HL-60 (cell line): ENCODE data around the gene RDH16.

Experiments used
- DNase-seq, 2 experiments: peaks; one replicate each; pipeline ENCODE4 v3.0.0-alpha.2; 2010 to 2020; ENCODE audit warnings: low read depth in 1 of 2, low spot score in 1 of 2
- H3K27ac ChIP-seq: fragments of 250-450 bp; sonication (Bioruptor Pico); replicated peaks from 2 replicates; pipeline ENCODE4 v1.5.1; 2020; ENCODE audit warnings: mild to moderate bottlenecking, moderate library complexity
- H3K27me3 ChIP-seq: fragments of 250-450 bp; sonication (Bioruptor Pico); 2 replicates; pipeline ENCODE4 v1.5.1; 2021; ENCODE audit warnings: mild to moderate bottlenecking, moderate library complexity; ENCODE audit not compliant: insufficient read depth, poor library complexity, severe bottlenecking
- H3K4me3 ChIP-seq: replicated peaks from 2 replicates; pipeline ENCODE4 v1.5.1; 2011; ENCODE audit warnings: mild to moderate bottlenecking, control low read depth, low read length; ENCODE audit not compliant: insufficient read depth
- GABPA ChIP-seq: IDR thresholded peaks from 2 replicates; pipeline ENCODE4 v1.6.1; 2012; ENCODE audit warnings: low read depth
- POLR2AphosphoS5 ChIP-seq: IDR thresholded peaks from 2 replicates; pipeline ENCODE4 v1.6.1; 2012; ENCODE audit warnings: low read depth
- SPI1 ChIP-seq: IDR thresholded peaks from 2 replicates; pipeline ENCODE4 v1.6.1; 2012; ENCODE audit warnings: low read depth, mild to moderate bottlenecking, borderline replicate concordance
- long read RNA-seq: library from polyadenylated mRNA; unstranded; transcript quantifications from one replicate; pipeline ENCODE4 v2.0.0, GENCODE V29; 2020
- TF ChIP-seq, protein P1 (sequence below): IDR thresholded peaks from 2 replicates; pipeline ENCODE4 v1.6.1; 2012; ENCODE audit warnings: low read depth; ENCODE audit not compliant: insufficient replicate concordance
- TF ChIP-seq, protein P2 (sequence below): IDR thresholded peaks from one replicate; pipeline ENCODE4 v1.5.1; 2011; ENCODE audit warnings: low read length, control low read depth, inconsistent platforms; ENCODE audit not compliant: insufficient read depth

The RDH16 gene, protein sequence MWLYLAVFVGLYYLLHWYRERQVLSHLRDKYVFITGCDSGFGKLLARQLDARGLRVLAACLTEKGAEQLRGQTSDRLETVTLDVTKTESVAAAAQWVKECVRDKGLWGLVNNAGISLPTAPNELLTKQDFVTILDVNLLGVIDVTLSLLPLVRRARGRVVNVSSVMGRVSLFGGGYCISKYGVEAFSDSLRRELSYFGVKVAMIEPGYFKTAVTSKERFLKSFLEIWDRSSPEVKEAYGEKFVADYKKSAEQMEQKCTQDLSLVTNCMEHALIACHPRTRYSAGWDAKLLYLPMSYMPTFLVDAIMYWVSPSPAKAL
- long read RNA-seq = 0 reads

DNA sequence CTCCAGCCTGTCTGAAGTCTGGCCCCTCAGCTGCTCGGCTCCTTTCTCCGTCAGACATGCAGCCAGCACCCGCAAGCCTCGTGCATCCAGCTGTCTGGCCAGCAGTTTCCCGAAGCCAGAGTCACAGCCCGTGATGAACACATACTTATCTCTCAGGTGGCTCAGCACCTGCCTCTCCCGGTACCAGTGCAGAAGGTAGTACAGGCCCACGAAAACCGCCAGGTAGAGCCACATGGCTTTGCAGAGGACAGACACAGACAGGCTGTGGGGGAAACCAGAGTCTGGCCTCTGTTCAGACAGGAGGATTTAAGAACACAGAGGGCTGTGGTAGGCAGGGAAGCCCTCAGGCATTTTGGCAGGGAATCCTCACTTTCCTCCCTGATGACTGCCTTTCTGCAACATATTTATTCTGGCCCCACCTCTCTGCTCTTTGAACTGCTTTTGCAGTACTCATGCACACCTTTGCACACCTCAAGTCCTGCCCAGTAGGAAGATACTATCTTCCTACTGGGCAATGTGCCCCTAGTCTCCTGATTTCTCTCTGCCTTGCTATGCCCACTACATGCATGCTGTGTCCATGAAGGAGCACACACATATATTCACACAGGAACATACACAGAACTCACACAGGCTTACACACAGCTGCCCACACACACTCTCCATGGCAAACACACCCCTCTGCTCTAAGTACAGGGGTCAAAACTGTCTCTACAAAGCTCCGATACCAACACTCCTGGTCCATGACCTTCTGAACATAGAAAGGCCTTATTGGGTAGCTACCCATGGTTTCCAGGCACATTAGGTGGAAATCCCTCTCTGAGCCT, at the start of gene RDH16:
RDH16 (minus strand) TSS at position 380 of the 824 bp plus-strand sequence; CDS start at position 234, 146 bp downstream.
- no peak for TF ChIP-seq SPI1
- no peak for TF ChIP-seq POLR2AphosphoS5
- TF ChIP-seq, protein P1, sequence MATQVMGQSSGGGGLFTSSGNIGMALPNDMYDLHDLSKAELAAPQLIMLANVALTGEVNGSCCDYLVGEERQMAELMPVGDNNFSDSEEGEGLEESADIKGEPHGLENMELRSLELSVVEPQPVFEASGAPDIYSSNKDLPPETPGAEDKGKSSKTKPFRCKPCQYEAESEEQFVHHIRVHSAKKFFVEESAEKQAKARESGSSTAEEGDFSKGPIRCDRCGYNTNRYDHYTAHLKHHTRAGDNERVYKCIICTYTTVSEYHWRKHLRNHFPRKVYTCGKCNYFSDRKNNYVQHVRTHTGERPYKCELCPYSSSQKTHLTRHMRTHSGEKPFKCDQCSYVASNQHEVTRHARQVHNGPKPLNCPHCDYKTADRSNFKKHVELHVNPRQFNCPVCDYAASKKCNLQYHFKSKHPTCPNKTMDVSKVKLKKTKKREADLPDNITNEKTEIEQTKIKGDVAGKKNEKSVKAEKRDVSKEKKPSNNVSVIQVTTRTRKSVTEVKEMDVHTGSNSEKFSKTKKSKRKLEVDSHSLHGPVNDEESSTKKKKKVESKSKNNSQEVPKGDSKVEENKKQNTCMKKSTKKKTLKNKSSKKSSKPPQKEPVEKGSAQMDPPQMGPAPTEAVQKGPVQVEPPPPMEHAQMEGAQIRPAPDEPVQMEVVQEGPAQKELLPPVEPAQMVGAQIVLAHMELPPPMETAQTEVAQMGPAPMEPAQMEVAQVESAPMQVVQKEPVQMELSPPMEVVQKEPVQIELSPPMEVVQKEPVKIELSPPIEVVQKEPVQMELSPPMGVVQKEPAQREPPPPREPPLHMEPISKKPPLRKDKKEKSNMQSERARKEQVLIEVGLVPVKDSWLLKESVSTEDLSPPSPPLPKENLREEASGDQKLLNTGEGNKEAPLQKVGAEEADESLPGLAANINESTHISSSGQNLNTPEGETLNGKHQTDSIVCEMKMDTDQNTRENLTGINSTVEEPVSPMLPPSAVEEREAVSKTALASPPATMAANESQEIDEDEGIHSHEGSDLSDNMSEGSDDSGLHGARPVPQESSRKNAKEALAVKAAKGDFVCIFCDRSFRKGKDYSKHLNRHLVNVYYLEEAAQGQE = no peak
- TF ChIP-seq GABPA = no peak
- TF ChIP-seq, protein P2, sequence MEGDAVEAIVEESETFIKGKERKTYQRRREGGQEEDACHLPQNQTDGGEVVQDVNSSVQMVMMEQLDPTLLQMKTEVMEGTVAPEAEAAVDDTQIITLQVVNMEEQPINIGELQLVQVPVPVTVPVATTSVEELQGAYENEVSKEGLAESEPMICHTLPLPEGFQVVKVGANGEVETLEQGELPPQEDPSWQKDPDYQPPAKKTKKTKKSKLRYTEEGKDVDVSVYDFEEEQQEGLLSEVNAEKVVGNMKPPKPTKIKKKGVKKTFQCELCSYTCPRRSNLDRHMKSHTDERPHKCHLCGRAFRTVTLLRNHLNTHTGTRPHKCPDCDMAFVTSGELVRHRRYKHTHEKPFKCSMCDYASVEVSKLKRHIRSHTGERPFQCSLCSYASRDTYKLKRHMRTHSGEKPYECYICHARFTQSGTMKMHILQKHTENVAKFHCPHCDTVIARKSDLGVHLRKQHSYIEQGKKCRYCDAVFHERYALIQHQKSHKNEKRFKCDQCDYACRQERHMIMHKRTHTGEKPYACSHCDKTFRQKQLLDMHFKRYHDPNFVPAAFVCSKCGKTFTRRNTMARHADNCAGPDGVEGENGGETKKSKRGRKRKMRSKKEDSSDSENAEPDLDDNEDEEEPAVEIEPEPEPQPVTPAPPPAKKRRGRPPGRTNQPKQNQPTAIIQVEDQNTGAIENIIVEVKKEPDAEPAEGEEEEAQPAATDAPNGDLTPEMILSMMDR = no peak
- Histone ChIP-seq H3K27ac (no peak within 1 kb of the TSS), H3K4me3 (no peak within 1 kb of the TSS), H3K27me3 (no peaks in the 10 kb centered on the region)
- DNase-seq = no peak

DNA sequence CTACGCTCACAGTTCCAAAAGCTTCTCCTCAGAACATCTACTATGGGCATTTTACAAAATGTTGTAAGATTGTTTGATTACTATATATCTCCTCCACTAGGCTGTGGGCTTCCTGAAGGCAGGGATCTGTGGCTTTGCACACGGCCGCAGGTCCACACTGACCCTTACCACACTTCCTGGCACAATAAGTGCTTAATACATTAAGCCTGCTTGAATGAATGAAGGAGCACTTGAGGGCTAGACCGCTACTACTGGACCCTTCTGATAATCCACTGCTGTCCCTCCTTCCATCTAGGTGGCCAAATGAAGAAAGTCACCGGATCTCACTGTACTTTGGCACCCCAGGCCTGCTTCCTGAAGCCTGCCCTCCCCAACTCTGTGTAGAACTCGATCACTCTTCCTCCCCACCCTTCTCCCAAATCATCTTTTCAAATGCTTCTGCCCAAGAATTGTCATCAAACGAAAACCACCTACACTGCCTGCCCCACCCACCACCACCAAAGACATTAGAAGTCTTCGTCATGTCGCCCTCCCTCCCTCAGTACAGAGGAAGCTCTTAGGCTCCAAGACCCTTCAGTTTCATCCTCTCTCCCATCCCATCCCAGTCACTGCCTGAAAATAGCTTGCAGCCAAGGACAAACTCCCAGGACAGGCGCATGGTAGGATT, 49.5 kb upstream of the RDH16 start:
- peak overlapping the region; percentile 15 for H3K4me3 ChIP-seq
- H3K27ac ChIP-seq = peak overlapping the region; percentile 32
- TF ChIP-seq SPI1 (no peak), POLR2AphosphoS5 (no peak), GABPA (no peak)
- TF ChIP-seq, protein P2 = no peak
- TF ChIP-seq, protein P1 = no peak
- peak in 1 of 2 experiments; percentile 58 for DNase-seq
- H3K27me3 ChIP-seq = no peaks in the 10 kb centered on the region

DNA sequence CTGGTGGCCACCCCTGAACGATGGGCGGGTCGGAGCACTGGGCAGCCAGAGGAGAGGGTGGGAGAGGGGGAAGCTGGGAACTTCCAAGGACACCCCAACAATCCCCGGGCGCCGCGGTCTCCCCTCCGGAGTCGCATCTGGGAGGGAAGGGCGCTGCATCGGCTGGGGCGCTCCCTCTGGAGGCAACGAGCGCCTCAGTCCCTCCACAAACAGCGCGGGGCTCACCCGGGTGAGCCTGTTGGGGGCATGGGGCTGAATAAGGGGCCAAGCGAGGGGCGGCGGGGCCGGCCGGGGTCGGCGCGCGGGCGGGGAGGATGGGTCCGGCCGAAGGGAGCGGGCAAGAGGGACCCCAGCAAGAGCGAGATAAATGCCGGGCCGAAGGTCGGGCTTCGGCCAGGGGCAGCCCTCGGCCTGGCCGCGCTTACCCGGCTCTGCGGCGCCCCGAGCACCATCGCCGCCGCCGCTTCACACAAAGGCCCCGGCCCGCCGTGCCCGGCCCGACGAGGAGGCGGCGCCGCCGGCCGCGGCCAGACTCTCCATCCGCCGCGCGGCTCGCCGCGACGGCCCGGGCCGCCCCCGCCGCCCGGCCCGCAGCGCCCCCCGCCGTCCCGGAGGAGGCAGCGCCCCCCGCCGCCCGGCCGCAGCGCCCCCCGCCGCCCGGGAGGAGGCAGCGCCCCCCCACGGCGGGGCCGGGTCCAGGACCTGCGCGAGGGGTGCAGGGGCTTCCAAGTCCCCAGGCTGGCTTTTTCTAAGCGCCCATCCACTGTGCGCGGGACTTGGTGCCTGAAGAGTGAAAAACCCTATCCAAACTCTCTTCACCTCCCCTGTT, 48.8 kb upstream of the RDH16 start, which contains the start of gene ZBTB39:
ZBTB39 (minus strand) TSS at position 567 of the 829 bp plus-strand sequence. CDS start 1,629 bp downstream, outside the sequence.
- no peak for TF ChIP-seq POLR2AphosphoS5
- TF ChIP-seq, protein P1 = peak; percentile 24
- DNase-seq = peak in 1 of 2 experiments; percentile 48
- H3K27me3 ChIP-seq = no peaks in the 10 kb centered on the region
- H3K27ac ChIP-seq = peak within 1 kb of the TSS; percentile 66
- peak within 1 kb of the TSS; percentile 85 for H3K4me3 ChIP-seq
